DOHH2 (cell line): ENCODE measurements around the gene GRB10.

Experiments
- H3F3A ChIP-seq: fragments of 200-600 bp; sonication (generic), shearing (Covaris generic); 2 replicates; pipeline ENCODE4 v1.6.0; 2016; ENCODE audit warnings: antibody characterized with exemption, mild to moderate bottlenecking; ENCODE audit not compliant: control insufficient read depth, insufficient read depth
- H3K27ac ChIP-seq: fragments of 200-600 bp; sonication (generic); 2 replicates; pipeline ENCODE4 v1.5.1; 2014; ENCODE audit warnings: low read depth, mild to moderate bottlenecking, low read length, moderate library complexity
- H3K27me3 ChIP-seq: fragments of 200-600 bp; sonication (generic); 2 replicates; pipeline ENCODE4 v1.6.1; 2014; ENCODE audit warnings: mild to moderate bottlenecking, low read length, mixed read lengths; ENCODE audit not compliant: control insufficient read depth
- H3K36me3 ChIP-seq: fragments of 200-600 bp; sonication (generic); 2 replicates; pipeline ENCODE4 v1.6.1; 2014; ENCODE audit warnings: mild to moderate bottlenecking, low read length, moderate library complexity, mixed read lengths; ENCODE audit not compliant: control insufficient read depth
- H3K4me1 ChIP-seq: fragments of 200-600 bp; sonication (generic); 2 replicates; pipeline ENCODE4 v1.6.1; 2014; ENCODE audit warnings: mild to moderate bottlenecking, low read length, mixed read lengths; ENCODE audit not compliant: control insufficient read depth
- H3K4me2 ChIP-seq: fragments of 200-600 bp; sonication (generic); 2 replicates; pipeline ENCODE4 v1.6.0; 2014; ENCODE audit warnings: mild to moderate bottlenecking, low read length, moderate library complexity
- H3K4me3 ChIP-seq: fragments of 200-600 bp; sonication (generic); 2 replicates; pipeline ENCODE4 v1.5.1; 2014; ENCODE audit warnings: mild to moderate bottlenecking, low read length, mixed read lengths
- H3K79me2 ChIP-seq: fragments of 200-600 bp; sonication (generic); 2 replicates; pipeline ENCODE4 v1.6.1; 2014; ENCODE audit warnings: mild to moderate bottlenecking, low read length, mixed read lengths; ENCODE audit not compliant: control insufficient read depth
- H3K9me2 ChIP-seq: fragments of 200-600 bp; sonication (generic); replicated peaks from 2 replicates; pipeline ENCODE4 v1.6.1; 2014; ENCODE audit warnings: mild to moderate bottlenecking, low read length, mixed read lengths; ENCODE audit not compliant: control insufficient read depth
- H3K9me3 ChIP-seq: fragments of 200-600 bp; sonication (generic); 2 replicates; pipeline ENCODE4 v1.6.1; 2014; ENCODE audit warnings: antibody characterized with exemption, low read length, mixed read lengths; ENCODE audit not compliant: control insufficient read depth, insufficient read depth
- H4K20me1 ChIP-seq: fragments of 200-600 bp; sonication (generic); 2 replicates; pipeline ENCODE4 v1.6.0; 2014; ENCODE audit warnings: low read depth, mild to moderate bottlenecking, antibody characterized with exemption, low read length, moderate library complexity; ENCODE audit not compliant: control insufficient read depth, insufficient read depth
- CTCF ChIP-seq: fragments of 200-600 bp; sonication (generic); IDR thresholded peaks from one replicate; pipeline ENCODE4 v1.5.1; 2014; ENCODE audit warnings: antibody characterized with exemption, mild to moderate bottlenecking, low read depth, low read length; ENCODE audit not compliant: poor library complexity, severe bottlenecking
- EZH2phosphoT487 ChIP-seq: fragments of 200-600 bp; sonication (generic); IDR thresholded peaks from 2 replicates; pipeline ENCODE4 v1.6.1; 2017; ENCODE audit warnings: borderline replicate concordance, mild to moderate bottlenecking, antibody characterized with exemption, low read length, moderate library complexity, mixed read lengths

Gene GRB10

GRCh38 chr7:50803359-50804337 is 21.0 kb upstream of the GRB10 start:
- H3K4me1 ChIP-seq, result no peaks in the 10 kb centered on the region
- no peaks in the 10 kb centered on the region for H3K9me3 ChIP-seq
- TF ChIP-seq EZH2phosphoT487 (no peak), CTCF (no peak)
- no peaks in the 10 kb centered on the region for H3F3A ChIP-seq
- no peaks in the 10 kb centered on the region for H3K79me2 ChIP-seq
- no peaks in the 10 kb centered on the region for H3K36me3 ChIP-seq
- H3K9me2 ChIP-seq, result no peaks in the 10 kb centered on the region
- H3K4me2 ChIP-seq, result no peak overlapping the region
- no peak overlapping the region for H3K4me3 ChIP-seq
- no peak overlapping the region for H3K27ac ChIP-seq
- no peaks in the 10 kb centered on the region for H4K20me1 ChIP-seq
- H3K27me3 ChIP-seq, result no peaks in the 10 kb centered on the region

- H3K9me2 ChIP-seq, result no peaks in the 10 kb centered on the region
- no peak overlapping the region for H3K4me3 ChIP-seq
- H3K9me3 ChIP-seq, result no peaks in the 10 kb centered on the region
- H3K27me3 ChIP-seq, result no peaks in the 10 kb centered on the region
- H3F3A ChIP-seq, result no peaks in the 10 kb centered on the region
- no peaks in the 10 kb centered on the region for H3K36me3 ChIP-seq
- H3K4me1 ChIP-seq, result no peaks in the 10 kb centered on the region
- TF ChIP-seq EZH2phosphoT487 (no peak), CTCF (no peak)
- H3K4me2 ChIP-seq, result no peak overlapping the region
- H3K27ac ChIP-seq, result no peak overlapping the region
- no peaks in the 10 kb centered on the region for H4K20me1 ChIP-seq
- no peaks in the 10 kb centered on the region for H3K79me2 ChIP-seq
Observed at GRCh38 chr7:50801907-50802306, 19.2 kb upstream of the GRB10 start.

GRCh38 chr7:50799873-50800272 is 17.2 kb upstream of the GRB10 start:
- H3K4me1 ChIP-seq, result no peaks in the 10 kb centered on the region
- no peaks in the 10 kb centered on the region for H3K9me2 ChIP-seq
- H3K4me3 ChIP-seq, result no peak overlapping the region
- TF ChIP-seq CTCF, result no peak
- TF ChIP-seq EZH2phosphoT487, result no peak
- H3K36me3 ChIP-seq, result no peaks in the 10 kb centered on the region
- no peak overlapping the region for H3K4me2 ChIP-seq
- no peaks in the 10 kb centered on the region for H3K79me2 ChIP-seq
- no peaks in the 10 kb centered on the region for H3K27me3 ChIP-seq
- no peaks in the 10 kb centered on the region for H4K20me1 ChIP-seq
- no peaks in the 10 kb centered on the region for H3F3A ChIP-seq
- no peak overlapping the region for H3K27ac ChIP-seq
- H3K9me3 ChIP-seq, result no peaks in the 10 kb centered on the region
